Umbilical cord (tissue), 2 donors: ENCODE measurements around the gene CNTN1. TPM values are rescaled to one million over a fixed set of nuclear protein-coding genes. Genes with fewer than 3 reads are reported as not detected.

Experiments
- DNase-seq: peaks from one replicate; pipeline ENCODE4 v3.0.0-alpha.2; 2015; ENCODE audit warnings: low spot score
- total RNA-seq: library from RNA; depleted of rRNA; stranded (reverse); fragments of >200 nt; gene quantifications from one replicate; pipeline ENCODE4 v1.2.3, GENCODE V29; 2014; ENCODE audit warnings: low replicate concordance; ENCODE audit not compliant: insufficient read depth

CNTN1 gene
- total RNA-seq, 1 donor from 2014 or later = 88.6 TPM

DNA sequence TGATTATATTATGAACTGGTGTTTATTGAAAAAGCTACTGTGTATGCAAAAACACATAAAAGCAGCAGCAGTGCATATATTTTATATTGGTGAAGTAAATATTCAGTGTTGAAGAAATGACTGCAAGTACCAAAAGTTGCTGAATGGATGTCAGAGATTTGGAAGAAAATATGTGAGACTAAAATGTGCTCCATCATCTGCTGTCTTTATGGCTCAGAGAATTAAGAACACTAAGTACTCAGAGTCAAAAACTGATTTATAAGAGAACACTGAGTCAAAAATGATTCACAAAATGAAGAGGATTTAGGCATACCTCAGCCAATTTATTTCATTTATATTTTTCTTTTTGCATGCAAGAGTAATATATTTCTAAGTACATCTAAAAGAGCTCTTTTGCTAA lies 409.6 kb downstream of the CNTN1 start:
- DNase-seq = peak; percentile 30

DNA sequence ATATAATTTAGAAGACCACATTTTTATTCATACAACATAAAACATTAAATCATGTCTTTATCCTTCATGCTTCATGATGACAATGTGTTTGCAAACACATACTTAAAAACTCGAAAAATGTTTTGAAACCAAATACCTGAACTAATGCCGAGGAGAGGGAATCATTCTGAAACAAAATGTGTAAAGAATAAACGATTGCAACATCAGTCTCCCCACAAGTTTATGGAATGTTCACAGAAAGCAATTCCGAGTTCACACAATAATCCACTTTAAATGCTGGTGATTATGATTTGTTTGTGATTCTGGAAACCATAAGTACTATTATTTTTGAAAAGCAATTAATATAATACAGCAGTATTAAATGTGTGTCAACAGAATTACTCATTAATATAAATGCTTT lies 411.4 kb downstream of the CNTN1 start:
- peak; percentile 13 for DNase-seq

DNA sequence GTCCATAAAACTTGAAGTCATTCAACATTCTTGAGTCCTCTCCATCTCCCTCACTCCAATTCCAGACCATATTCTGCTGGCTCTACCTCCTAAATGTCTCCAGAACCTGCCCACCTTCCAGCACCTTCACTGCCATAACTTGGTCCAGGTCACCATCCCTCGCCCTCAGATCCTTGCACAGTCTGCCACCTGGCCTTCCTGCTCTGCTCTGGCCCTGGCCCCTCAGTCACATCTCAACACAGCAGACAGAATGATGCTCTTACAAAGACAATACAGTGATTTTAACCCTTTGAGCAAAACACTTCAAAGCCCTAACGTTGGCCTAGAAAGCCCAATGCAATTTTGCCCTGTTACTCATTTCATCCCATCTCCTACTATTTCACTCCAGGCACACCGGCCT lies 414.1 kb downstream of the CNTN1 start:
- no peak for DNase-seq

DNA sequence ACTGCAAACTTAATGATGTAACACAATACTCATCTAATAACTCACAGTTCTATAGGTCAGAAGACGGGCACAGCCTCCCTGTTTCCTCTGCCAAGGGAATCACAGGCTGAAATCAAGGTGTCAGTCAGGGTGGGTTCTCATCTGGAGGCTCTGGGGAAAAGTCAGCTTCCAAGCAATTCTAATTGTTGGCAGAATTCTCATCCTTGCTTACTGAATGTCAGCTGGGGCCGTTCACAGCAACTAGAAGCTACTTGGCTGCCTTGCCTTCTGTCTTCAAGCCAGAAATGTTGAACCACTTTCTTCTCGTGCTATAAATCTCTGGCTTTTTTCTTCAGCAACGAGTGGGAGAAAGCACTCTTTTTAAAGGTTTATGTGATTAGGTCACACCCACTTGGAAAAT lies 415.8 kb downstream of the CNTN1 start:
- peak; percentile 80 for DNase-seq

DNA sequence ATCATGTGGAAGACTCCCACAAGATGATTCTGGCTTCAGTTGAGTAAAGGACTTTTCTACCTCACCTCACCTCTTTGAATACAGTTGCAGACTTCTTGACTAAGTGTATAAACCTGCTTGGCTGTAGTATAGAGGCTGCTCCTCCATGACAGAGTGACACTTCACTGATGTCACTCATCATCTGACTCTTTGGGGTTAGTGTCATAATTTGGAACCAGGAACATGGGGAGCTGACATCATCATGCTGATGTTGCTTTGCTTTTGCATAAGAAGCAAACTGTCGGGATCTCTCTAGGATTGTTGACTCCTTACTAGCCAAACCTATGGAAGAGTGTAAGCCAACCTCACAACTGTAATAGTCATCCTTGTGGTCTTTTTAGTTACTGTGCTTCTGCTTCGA lies 420.7 kb downstream of the CNTN1 start:
- no peak for DNase-seq

DNA sequence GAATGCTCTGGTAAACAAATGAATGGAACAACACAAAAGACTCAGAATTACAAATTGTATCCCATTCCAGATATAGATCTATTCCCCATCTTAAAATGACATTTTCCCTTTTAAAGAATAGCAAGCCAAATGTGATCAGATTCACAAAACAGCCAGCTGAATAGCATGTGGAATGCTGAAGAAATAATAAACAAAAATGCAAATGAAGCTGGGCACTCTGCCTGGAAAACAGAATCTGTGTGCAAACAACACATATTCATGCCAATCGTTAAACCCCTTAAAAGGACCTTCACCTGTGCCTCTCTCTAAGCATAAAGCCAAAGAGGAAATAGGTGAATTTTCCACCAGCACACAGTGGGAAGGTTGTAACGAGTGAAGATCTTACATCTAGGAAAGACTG lies 428.0 kb downstream of the CNTN1 start:
- DNase-seq = no peak

DNA sequence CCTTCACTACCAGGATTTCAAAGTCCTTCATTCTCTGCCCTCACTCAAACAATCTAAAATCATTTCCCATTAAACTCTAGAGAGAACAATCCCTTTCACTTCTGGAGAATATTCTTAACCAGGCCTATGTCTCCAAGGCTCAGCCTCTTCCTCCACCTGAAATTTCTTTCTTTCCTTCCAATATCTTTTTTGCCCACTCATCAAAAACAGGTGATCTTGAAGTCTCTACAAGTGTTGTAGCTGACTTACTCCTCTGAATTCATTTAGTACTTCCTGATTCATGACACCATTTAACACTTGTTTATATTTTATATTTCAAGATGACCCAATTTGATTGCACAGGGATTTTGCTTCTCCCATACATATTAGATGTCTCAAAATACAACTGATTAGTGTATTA lies 429.1 kb downstream of the CNTN1 start:
- no peak for DNase-seq
